Activated naive CD8-positive, alpha-beta T cell treated with anti-CD3 and anti-CD28 coated beads, Interleukin-2, amount 50 U/mL, for 24 hours (primary cell): ENCODE results near the gene GPRC5D.

Source experiments
- ATAC-seq: fragments of 150-1000 bp; cut with Tn5 transposase; one replicate; pipeline ENCODE4 v1.10.0; 2021
- DNase-seq: peaks from one replicate; pipeline ENCODE4 v3.0.0; 2021
- H3K27ac Mint-ChIP-seq: one replicate; pipeline ENCODE4 v1.8.0; 2021; ENCODE audit warnings: mild to moderate bottlenecking, mixed read lengths
- H3K27me3 Mint-ChIP-seq: one replicate; pipeline ENCODE4 v1.8.0; 2021; ENCODE audit warnings: mixed read lengths
- H3K36me3 Mint-ChIP-seq: one replicate; pipeline ENCODE4 v1.8.0; 2021; ENCODE audit warnings: low read depth, mixed read lengths
- H3K4me1 Mint-ChIP-seq: one replicate; pipeline ENCODE4 v1.8.0; 2021; ENCODE audit warnings: mixed read lengths
- H3K4me3 Mint-ChIP-seq: one replicate; pipeline ENCODE4 v1.8.0; 2021; ENCODE audit warnings: mild to moderate bottlenecking, moderate library complexity, mixed read lengths
- H3K9me3 Mint-ChIP-seq: one replicate; pipeline ENCODE4 v1.8.0; 2021; ENCODE audit warnings: mixed read lengths

The GPRC5D gene

GRCh38 chr12:12897302-12897701 lies 54.7 kb downstream of the GPRC5D start:
- Mint-ChIP-seq H3K4me1 (peaks cover 25% of the 10 kb centered on the region), H3K4me3 (no peak overlapping the region), H3K9me3 (no peaks in the 10 kb centered on the region), H3K27me3 (peaks cover 35% of the 10 kb centered on the region), H3K36me3 (no peaks in the 10 kb centered on the region), H3K27ac (no peak overlapping the region)
- ATAC-seq = no peak
- no peak for DNase-seq

GRCh38 chr12:12896260-12896659 lies 55.7 kb downstream of the GPRC5D start:
- Mint-ChIP-seq H3K4me3 (no peak overlapping the region), H3K4me1 (peaks cover 24% of the 10 kb centered on the region), H3K27ac (no peak overlapping the region), H3K27me3 (peaks cover 37% of the 10 kb centered on the region), H3K9me3 (no peaks in the 10 kb centered on the region), H3K36me3 (no peaks in the 10 kb centered on the region)
- DNase-seq (no peak), ATAC-seq (no peak)

DNA sequence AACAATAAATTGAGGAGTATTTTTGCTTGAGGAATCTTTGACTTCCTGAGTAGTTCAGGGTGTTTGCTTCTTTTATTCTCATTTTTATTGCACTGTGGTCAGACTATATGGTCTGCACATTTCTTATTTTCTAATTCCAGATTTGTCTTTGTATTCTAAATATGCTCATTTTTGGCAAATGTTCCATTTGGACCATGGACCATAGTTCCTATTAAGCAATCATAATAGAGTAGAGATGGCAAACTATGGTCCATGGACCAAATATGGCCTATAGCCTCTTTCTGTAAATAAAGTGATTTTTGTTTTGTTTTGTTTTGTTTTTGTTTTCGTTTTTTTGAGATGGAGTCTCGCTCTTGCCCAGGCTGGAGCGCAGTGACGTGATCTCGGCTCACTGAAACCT lies 58.5 kb downstream of the GPRC5D start:
- H3K4me1 Mint-ChIP-seq = peaks cover 7% of the 10 kb centered on the region
- ATAC-seq = no peak

DNA sequence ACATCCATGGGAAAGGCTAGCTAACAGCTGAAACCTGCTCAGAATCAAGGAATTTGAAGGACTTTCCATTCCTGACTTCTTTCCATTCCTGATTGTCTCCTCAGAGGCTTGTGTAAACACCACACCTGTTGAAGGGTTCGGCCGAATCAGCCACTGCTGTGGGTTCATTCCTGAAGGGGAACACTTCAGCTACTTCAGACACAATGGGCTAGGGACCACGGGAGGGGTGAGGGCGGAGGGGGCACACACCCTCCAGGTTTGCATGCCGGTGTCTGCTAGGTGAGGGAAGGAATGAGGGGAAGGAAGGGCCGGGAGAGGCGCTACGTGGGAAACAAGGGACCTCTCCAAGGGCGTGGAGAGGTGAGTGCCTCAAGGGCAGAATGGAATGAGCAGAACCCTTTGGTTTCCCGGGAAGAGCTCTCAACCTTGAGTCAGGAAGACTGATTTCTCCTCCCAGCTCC lies 59.3 kb downstream of the GPRC5D start:
- Mint-ChIP-seq H3K4me1 (peaks cover 7% of the 10 kb centered on the region), H3K36me3 (no peaks in the 10 kb centered on the region), H3K27me3 (peaks cover 44% of the 10 kb centered on the region), H3K4me3 (no peak overlapping the region), H3K27ac (no peak overlapping the region), H3K9me3 (no peaks in the 10 kb centered on the region)
- no peak for DNase-seq
- no peak for ATAC-seq

More for the DNA sequence above, 58.5 kb downstream of the GPRC5D start:
- Mint-ChIP-seq H3K36me3 (no peaks in the 10 kb centered on the region), H3K4me3 (no peak overlapping the region), H3K9me3 (no peaks in the 10 kb centered on the region), H3K27ac (no peak overlapping the region), H3K27me3 (peaks cover 46% of the 10 kb centered on the region)
- DNase-seq = no peak

DNA sequence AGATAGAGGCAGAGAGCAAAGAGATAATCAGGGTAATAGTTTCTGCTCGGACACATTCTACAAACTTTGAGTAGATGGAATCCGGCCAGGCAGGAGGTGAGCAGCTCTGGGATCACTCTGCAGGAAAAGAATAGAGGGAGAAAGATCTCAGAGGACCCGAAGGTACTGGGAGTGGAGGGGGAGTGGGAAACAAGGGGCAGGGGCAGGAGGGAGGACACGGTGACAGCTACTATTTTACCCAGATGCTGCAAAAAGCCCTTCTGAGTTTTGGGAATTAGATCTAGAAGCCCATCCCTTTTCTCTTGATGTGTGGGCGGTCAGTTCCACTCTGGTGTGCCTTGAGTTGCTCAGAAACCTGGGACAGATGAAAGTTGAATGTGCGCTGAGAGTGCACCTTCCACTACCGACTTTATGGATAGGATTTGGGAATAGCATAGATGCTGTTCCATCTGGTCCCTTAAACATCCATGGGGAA lies 60.1 kb downstream of the GPRC5D start:
- Mint-ChIP-seq H3K4me1 (peaks cover 7% of the 10 kb centered on the region), H3K36me3 (no peaks in the 10 kb centered on the region), H3K27ac (no peak overlapping the region), H3K27me3 (peaks cover 42% of the 10 kb centered on the region), H3K9me3 (no peaks in the 10 kb centered on the region), H3K4me3 (peak overlapping the region; percentile 75)
- no peak for DNase-seq
- ATAC-seq = no peak

GRCh38 chr12:12891080-12891880 lies 60.7 kb downstream of the GPRC5D start, which contains the start of gene GPRC5A:
TSS of gene GPRC5A (plus strand) at chr12:12891562. CDS start at chr12:12908250, 16,688 bp downstream.
- Mint-ChIP-seq H3K27me3 (peaks cover 42% of the 10 kb centered on the region), H3K27ac (no peak within 1 kb of the TSS), H3K9me3 (no peaks in the 10 kb centered on the region), H3K36me3 (no peaks in the 10 kb centered on the region), H3K4me3 (peak within 1 kb of the TSS; percentile 75), H3K4me1 (peaks cover 7% of the 10 kb centered on the region)
- ATAC-seq (peak; percentile 53), DNase-seq (peak; percentile 34)
